Natural killer cell treated with Interleukin-12 subunit alpha and Interleukin-12 subunit beta and Interleukin-15 and Interleukin-18, amount 100 ng/mL, for 72 hours (primary cell): ENCODE results near the gene DOCK4. TPM values are rescaled to one million over a fixed set of nuclear protein-coding genes. Genes with fewer than 3 reads are reported as not detected.

Experiments used
- ATAC-seq, 2 donors: fragments of 150-1000 bp; cut with Tn5 transposase in 1 of 2; sonication (Bioruptor Pico), chemical (Tn5 transposase) in 1 of 2; 2 replicates each; pipeline ENCODE4 v1.10.0; 2021
- DNase-seq: peaks from one replicate; pipeline ENCODE4 v3.0.0; 2022; ENCODE audit warnings: low spot score
- H3K27ac Mint-ChIP-seq, 2 donors: 1 replicate in 1 of 2; 2 replicates in 1 of 2; pipeline ENCODE4 v1.8.0; 2022; ENCODE audit warnings: mixed read lengths in 2 of 2, mild to moderate bottlenecking in 1 of 2, moderate library complexity in 1 of 2
- H3K27me3 Mint-ChIP-seq, 2 donors: 1 replicate in 1 of 2; 2 replicates in 1 of 2; pipeline ENCODE4 v1.8.0; 2022; ENCODE audit warnings: mixed read lengths in 2 of 2
- H3K36me3 Mint-ChIP-seq: one replicate; pipeline ENCODE4 v1.8.0; 2022; ENCODE audit warnings: mixed read lengths
- H3K4me1 Mint-ChIP-seq, 2 donors: 1 replicate in 1 of 2; 2 replicates in 1 of 2; pipeline ENCODE4 v1.8.0; 2022; ENCODE audit warnings: low read depth in 2 of 2, mixed read lengths in 2 of 2, mild to moderate bottlenecking in 1 of 2
- H3K4me3 Mint-ChIP-seq: one replicate; pipeline ENCODE4 v1.8.0; 2022; ENCODE audit warnings: mixed read lengths
- H3K9me3 Mint-ChIP-seq: 2 replicates; pipeline ENCODE4 v1.8.0; 2022; ENCODE audit warnings: mixed read lengths
- total RNA-seq, 2 donors: library from RNA; stranded (reverse); gene quantifications; one replicate each; pipeline ENCODE4 v1.2.3, GENCODE V29; 2022

The DOCK4 gene
- total RNA-seq, 2 donors from 2014 or later = 1.8 to 3.3 TPM

DNA sequence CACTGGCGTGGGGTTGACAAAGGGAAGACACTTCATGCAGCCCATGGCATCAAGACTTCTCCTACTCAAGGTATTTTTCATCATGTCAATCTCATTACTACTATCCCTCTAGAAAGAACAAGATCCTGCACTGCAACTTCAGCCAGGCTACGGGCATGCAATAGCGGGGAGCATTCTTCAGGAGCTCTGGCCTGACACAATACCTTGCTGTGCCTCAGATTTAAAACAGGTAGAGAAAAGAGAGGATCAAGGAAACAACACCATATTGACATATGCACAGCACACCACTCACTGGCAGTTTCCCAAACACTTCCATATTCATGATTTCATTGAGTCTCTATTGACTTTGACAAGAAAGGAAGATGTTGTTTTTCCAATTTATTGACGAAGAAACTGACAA lies 51.5 kb downstream of the DOCK4 start:
- no peaks in the 10 kb centered on the region for H3K36me3 Mint-ChIP-seq
- ATAC-seq (no peak), DNase-seq (no peak)
- H3K4me3 Mint-ChIP-seq = no peak overlapping the region
- H3K27me3 Mint-ChIP-seq = peaks cover 26 to 37% of the 10 kb centered on the region in 2 donors
- H3K9me3 Mint-ChIP-seq = no peaks in the 10 kb centered on the region
- no peaks in the 10 kb centered on the region for H3K4me1 Mint-ChIP-seq
- H3K27ac Mint-ChIP-seq = no peak overlapping the region

DNA sequence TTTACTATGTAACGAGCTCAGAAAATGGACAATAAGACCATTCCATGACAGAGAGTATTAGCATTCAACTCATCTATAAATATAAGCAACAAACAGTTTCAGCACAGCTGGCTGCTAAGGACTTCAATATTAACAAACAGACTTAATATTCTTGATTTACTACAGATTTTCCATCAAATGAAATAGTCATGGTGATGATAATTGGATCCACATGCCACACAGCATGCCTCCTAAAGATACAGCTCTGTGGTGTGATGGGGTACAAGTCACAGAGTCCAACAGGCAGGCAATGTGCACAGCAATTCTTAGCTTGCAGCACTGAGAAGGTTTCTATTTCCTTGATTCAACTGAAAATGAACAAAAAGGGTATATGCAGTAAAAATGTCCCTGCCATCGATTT lies 54.0 kb downstream of the DOCK4 start:
- no peak for ATAC-seq
- Mint-ChIP-seq H3K9me3 (no peaks in the 10 kb centered on the region), H3K4me1 (no peaks in the 10 kb centered on the region), H3K4me3 (no peak overlapping the region), H3K36me3 (no peaks in the 10 kb centered on the region), H3K27ac (no peak overlapping the region), H3K27me3 (peaks cover 27 to 44% of the 10 kb centered on the region in 2 donors)
- no peak for DNase-seq

DNA sequence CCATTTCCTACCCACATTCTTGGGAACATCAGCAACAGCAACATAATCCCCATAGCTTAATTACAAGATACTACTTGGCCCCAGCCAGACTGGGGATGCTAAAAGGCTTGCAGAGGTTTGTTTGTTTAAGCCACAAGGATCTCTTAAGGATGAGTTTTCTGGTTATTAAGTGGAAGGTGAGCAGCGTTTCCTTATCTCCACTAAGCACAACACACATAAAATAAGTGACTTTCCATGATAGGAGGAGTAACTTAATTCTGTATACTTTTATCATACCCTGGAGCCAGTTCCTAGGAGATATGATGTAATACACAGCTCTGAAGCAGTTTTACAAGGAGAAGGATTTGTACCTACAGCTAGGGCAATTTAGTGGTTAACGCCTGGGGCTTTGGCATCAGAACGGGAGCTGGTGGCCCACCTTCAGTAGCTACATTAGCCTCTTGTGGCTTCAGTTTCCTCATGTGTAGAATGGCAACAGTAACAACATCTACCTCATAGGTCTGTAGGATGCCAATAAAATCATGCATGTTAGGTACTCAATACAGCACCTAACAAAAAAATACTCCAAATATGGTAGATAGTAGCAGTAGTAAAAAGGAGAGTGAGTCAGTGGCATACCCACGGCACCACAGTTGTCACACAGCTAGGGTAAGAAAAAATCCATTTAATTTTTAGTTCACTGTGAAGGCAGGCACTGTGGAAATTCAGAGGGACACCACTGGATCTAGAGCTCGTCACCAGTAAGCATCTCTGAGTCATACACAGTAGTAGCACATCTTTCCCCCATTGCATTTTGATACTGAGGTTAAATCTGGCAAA lies 55.2 kb downstream of the DOCK4 start:
- DNase-seq (no peak), ATAC-seq (no peak)
- no peaks in the 10 kb centered on the region for H3K4me1 Mint-ChIP-seq
- H3K36me3 Mint-ChIP-seq = no peaks in the 10 kb centered on the region
- H3K27ac Mint-ChIP-seq = no peak overlapping the region
- no peaks in the 10 kb centered on the region for H3K9me3 Mint-ChIP-seq
- peaks cover 24 to 44% of the 10 kb centered on the region in 2 donors for H3K27me3 Mint-ChIP-seq
- H3K4me3 Mint-ChIP-seq = no peak overlapping the region

DNA sequence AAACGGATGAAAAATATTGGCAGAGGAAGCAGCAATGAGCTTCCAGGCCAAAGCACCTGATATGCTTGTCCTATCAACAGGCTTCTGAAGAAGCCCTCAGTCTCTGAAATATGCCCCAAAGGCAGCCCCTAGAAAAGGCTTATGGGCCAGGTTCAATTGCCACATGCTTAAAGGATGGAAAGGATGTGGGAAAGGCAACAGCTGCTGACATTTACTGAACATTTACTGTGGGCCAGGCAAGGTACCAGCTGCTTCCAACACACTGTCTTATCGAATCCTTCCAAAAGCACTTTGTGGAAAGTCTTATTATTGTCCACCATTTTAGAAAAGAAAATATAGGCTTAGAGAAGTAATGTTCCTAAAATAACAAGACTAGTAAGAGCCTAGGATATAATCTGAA lies 56.5 kb downstream of the DOCK4 start:
- Mint-ChIP-seq H3K4me3 (no peak overlapping the region), H3K9me3 (no peaks in the 10 kb centered on the region), H3K27ac (no peak overlapping the region), H3K4me1 (no peaks in the 10 kb centered on the region), H3K36me3 (no peaks in the 10 kb centered on the region), H3K27me3 (peaks cover 20 to 42% of the 10 kb centered on the region in 2 donors)
- no peak for DNase-seq
- ATAC-seq = no peak

DNA sequence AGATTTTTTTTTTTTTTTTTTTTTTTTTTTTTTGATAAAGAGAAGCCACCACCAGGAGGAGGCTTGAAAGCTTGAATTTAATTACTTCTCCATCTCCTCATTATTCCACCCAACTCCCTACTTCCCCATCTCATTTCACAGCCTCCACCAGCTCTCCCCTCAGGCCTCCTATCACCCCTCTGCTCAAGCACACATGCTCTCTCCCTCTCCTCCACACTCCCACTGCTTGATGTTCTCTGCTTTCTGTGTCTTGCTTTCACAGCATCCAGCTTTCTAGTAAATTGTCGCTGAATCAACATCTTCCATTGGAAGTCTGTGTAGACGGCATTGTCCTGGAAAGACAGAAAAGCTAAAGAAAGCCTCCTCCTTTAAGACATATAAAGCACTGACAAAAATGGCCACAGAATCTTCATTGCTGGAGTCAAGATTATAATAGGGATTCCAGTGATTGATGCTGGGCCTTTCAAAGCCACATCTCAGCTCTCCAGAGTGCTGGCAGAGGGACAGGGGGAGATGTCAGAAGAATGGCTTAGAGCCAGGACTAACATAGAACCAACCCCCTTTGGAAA lies 58.3 kb downstream of the DOCK4 start:
- no peaks in the 10 kb centered on the region for H3K36me3 Mint-ChIP-seq

DNA sequence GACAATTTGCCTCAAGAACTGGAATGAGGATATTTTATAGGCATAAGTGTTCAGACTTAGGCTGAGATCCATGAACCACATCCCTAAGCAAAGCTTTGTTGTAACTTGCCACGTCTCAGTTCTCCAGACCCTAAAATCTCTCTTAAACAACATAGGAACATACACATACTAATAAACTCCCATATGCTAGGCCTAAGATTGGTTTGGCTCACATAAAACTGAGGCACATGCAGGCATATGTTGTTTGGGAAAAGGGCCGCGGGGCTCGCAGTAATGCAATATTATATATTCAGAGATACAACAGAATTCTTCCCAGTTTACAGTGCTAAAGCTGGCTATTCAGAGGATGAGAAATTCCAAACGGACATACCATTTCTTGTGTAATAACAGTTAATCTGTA lies 61.0 kb downstream of the DOCK4 start:
- Mint-ChIP-seq H3K36me3 (no peaks in the 10 kb centered on the region), H3K9me3 (no peaks in the 10 kb centered on the region), H3K4me3 (no peak overlapping the region), H3K4me1 (no peaks in the 10 kb centered on the region), H3K27ac (no peak overlapping the region), H3K27me3 (peaks cover 9 to 19% of the 10 kb centered on the region in 2 donors)
- DNase-seq = no peak
- ATAC-seq = no peak

More for the DNA sequence above, 58.3 kb downstream of the DOCK4 start:
- H3K4me1 Mint-ChIP-seq = no peaks in the 10 kb centered on the region
- no peak overlapping the region for H3K4me3 Mint-ChIP-seq
- DNase-seq = no peak
- H3K27ac Mint-ChIP-seq = no peak overlapping the region
- H3K27me3 Mint-ChIP-seq = peaks cover 16 to 37% of the 10 kb centered on the region in 2 donors
- H3K9me3 Mint-ChIP-seq = no peaks in the 10 kb centered on the region
- ATAC-seq = no peak

DNA sequence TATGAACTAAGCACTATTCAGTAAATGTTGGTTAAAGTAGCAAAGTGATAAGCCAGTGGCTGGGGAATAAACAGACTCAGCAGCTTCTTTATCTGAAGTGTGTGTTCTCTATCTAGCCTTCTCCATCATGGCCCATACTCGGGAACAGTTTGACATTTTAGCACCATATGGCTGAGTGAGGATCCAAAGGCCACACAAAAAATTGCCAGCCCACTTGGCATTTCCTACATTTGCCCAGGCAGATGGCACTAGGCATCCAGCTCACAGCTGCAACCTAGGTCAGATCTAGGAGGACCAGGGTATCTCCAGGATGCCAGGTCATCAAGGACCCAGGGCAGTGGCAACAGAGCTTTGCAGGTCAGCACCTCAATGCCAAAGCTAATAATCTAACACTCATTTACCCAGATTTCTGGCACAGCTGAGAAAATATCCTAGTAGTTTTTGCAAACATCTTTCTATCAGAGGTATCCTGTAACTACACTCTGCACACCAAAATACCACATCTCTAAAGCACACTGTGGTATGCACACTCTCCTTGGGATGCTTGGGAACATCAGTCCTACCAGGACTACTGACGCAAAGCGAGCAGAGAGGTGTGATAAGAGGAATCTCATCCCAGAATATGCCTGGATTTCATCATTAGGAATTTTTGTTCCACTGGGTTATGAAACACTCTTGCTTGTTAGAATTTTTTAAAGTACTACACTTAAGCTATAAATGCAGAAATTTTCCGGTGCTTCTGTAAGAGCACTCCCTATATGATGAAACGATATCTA lies 61.7 kb downstream of the DOCK4 start:
- Mint-ChIP-seq H3K36me3 (no peaks in the 10 kb centered on the region), H3K27me3 (peaks cover 10 to 16% of the 10 kb centered on the region in 2 donors), H3K4me1 (no peaks in the 10 kb centered on the region)

DNA sequence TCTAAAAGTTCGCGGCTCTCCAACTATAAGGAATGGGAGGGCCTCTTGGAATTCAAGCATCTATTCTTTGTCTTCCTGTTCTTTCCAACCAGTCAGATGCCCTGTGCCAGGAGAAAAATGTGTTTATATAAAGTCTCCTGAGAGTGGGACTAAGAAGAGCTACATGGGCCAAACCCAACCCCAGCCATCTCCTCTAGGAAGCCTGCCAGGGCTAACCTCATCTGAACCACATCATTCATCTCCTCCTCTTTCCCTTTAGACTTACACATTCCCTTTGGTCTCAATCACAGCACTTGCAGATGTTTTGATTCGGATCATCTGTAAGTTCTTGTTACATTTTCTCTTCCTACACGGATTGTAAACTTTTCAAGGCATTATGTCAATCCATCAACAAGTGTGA lies 62.6 kb downstream of the DOCK4 start:
- H3K4me3 Mint-ChIP-seq = no peak overlapping the region
- DNase-seq (no peak), ATAC-seq (no peak)
- H3K27me3 Mint-ChIP-seq = peaks cover 8% of the 10 kb centered on the region in 2 donors
- no peaks in the 10 kb centered on the region for H3K4me1 Mint-ChIP-seq
- no peaks in the 10 kb centered on the region for H3K36me3 Mint-ChIP-seq
- no peak overlapping the region for H3K27ac Mint-ChIP-seq
- no peaks in the 10 kb centered on the region for H3K9me3 Mint-ChIP-seq

More for the DNA sequence above, 61.7 kb downstream of the DOCK4 start:
- no peaks in the 10 kb centered on the region for H3K9me3 Mint-ChIP-seq
- ATAC-seq (no peak), DNase-seq (no peak)
- H3K27ac Mint-ChIP-seq = no peak overlapping the region
- H3K4me3 Mint-ChIP-seq = no peak overlapping the region

DNA sequence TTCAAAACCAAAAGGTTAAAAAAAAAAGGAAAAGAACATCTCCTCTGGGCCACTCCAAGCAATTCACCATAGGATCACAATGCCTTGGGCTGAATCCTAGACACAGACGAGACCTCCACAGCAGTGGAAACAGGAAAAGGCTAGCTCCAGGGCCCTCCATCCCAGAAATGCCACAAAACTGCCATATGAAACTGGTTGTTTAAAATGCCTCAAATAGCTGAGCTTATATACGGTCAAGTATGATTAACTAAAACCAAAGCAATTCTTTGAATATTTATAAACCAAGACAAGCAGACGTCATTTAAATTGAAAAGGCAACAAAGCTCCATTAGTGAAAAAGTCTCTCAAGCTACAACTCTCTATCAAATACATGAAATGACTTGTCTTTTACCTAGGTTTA lies 63.1 kb downstream of the DOCK4 start:
- ATAC-seq = no peak
- no peak overlapping the region for H3K4me3 Mint-ChIP-seq
- no peak overlapping the region for H3K27ac Mint-ChIP-seq
- DNase-seq = no peak
- peaks cover 7 to 8% of the 10 kb centered on the region in 2 donors for H3K27me3 Mint-ChIP-seq
- no peaks in the 10 kb centered on the region for H3K36me3 Mint-ChIP-seq
- H3K9me3 Mint-ChIP-seq = no peaks in the 10 kb centered on the region
- H3K4me1 Mint-ChIP-seq = no peaks in the 10 kb centered on the region

DNA sequence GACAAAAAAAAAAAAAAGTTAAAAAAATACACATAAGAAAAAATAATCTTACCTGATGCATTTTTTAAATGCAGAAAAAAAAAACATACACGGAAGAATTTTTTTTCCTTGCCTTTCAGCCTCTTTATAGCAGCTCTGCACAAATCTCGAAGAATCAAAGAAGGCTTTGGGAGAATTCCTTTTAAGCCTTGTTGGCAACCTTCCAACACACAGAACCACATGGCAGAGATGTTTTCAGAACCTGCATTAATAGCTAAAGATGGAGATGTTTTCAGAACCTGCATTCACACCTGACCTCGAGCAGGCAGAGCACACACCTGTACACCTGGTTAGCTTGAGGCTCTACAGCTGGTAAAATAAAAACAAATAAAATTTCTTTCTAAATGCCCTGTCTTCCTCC lies 65.6 kb downstream of the DOCK4 start:
- peaks cover 0 to 3% of the 10 kb centered on the region in 2 donors for H3K27me3 Mint-ChIP-seq
- H3K36me3 Mint-ChIP-seq = no peaks in the 10 kb centered on the region
- no peaks in the 10 kb centered on the region for H3K4me1 Mint-ChIP-seq
- no peak for DNase-seq
- no peak for ATAC-seq
- H3K9me3 Mint-ChIP-seq = no peaks in the 10 kb centered on the region
- H3K27ac Mint-ChIP-seq = no peak overlapping the region
- no peak overlapping the region for H3K4me3 Mint-ChIP-seq

DNA sequence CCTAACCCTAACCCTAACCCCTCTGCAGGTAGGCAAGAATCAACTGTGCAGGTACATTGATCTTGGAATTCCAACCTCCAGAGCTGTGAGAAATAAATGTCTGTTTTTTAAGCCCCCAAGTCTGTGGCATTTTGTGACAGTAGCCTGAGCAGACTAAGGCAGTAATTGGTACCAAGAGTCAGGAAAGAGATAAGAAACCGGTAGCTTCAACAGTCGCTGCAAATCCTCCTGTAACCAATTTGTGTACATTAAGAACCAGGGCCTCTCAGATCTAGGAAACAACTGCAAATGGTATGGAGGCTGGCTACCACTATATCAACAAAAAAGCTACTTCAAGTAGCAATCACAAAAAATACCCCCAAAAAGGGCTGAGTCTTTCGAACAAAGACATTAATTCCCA lies 67.3 kb downstream of the DOCK4 start:
- ATAC-seq = no peak
- no peak overlapping the region for H3K4me3 Mint-ChIP-seq
- H3K36me3 Mint-ChIP-seq = no peaks in the 10 kb centered on the region
- DNase-seq = no peak
- peaks cover 3% of the 10 kb centered on the region in 2 donors for H3K27me3 Mint-ChIP-seq
- H3K27ac Mint-ChIP-seq = no peak overlapping the region
- H3K4me1 Mint-ChIP-seq = no peaks in the 10 kb centered on the region
- no peaks in the 10 kb centered on the region for H3K9me3 Mint-ChIP-seq

DNA sequence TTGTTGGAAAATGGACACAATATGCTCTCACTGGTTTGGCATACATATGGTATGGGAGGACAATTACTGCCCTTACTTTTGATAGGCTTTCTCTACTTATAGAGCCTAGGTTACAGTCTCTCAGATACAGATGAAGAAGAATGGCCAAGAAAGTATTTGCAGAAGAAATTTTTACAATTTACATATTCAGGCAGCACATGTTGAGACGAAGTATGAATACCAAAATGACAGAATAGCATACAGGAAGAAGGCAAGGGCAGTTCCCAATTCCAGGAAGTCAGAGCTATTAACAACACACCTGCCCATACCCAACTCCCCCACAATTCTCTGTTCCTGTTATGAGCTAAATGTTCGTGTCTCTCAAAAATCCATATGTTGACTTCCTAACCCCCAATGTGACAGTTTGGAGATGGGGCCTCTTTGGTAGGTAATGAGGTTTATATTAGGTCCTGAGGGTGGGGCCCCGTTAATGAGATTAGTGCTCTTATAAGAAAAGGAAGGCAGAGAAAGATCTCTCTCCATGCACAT lies 67.8 kb downstream of the DOCK4 start:
- H3K9me3 Mint-ChIP-seq = no peaks in the 10 kb centered on the region
- ATAC-seq (no peak), DNase-seq (no peak)
- no peak overlapping the region for H3K27ac Mint-ChIP-seq
- H3K4me1 Mint-ChIP-seq = no peaks in the 10 kb centered on the region
- peaks cover 3 to 6% of the 10 kb centered on the region in 2 donors for H3K27me3 Mint-ChIP-seq
- no peaks in the 10 kb centered on the region for H3K36me3 Mint-ChIP-seq
- no peak overlapping the region for H3K4me3 Mint-ChIP-seq

DNA sequence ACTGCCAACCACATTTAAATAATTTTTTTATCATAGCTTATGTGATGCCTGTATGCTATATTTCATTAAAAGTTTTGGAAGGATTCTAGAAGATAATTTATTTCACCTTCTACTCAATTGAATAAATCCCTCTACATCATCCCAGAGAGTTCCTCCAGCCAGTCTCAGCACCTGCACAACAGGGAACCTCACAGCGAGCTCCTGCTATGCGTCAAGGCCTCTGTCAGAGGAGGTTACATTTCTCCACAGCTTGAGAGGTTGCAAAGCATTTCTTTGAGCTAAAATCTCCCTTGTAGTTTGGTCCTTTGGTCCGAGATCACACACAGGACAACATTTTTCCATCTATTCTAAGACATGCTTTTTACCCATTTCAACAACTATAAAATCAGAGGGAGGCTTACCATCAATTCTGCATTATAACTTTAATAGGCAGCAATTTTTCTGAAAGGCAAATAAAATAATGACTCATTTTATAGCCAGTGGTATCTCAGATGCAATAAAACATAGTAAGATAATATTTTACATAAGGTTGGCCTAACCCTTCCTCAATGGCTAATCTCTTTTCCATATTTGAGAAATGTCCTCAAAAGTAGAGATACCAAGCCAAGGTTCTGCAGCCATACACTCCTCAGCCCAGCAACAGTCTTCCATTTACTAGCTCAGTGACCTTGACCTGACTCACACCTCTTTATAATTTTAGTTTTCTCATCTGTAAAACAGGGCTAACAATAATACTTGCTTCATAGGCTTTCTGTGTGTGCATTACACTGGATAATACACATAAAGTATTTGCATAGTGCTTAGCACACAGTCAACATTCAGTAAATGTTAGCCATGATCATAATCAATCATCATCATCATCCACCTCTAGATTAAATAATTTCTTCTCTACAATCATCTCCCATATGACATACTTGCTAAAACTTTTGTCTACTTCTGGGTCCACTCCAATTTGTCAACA lies 68.8 kb downstream of the DOCK4 start:
- no peak overlapping the region for H3K27ac Mint-ChIP-seq
- H3K36me3 Mint-ChIP-seq = no peaks in the 10 kb centered on the region
- no peaks in the 10 kb centered on the region for H3K4me1 Mint-ChIP-seq
- DNase-seq (no peak), ATAC-seq (no peak)
- peaks cover 3 to 6% of the 10 kb centered on the region in 2 donors for H3K27me3 Mint-ChIP-seq
- H3K9me3 Mint-ChIP-seq = no peaks in the 10 kb centered on the region
- H3K4me3 Mint-ChIP-seq = no peak overlapping the region
